OCI-LY1 (cell line): ENCODE results near the gene RERG.

Experiments
- H2AFZ ChIP-seq: fragments of 200-600 bp; sonication (generic), shearing (Covaris generic); 2 replicates; pipeline ENCODE4 v1.6.0; 2014; ENCODE audit warnings: antibody characterized with exemption, mild to moderate bottlenecking, low read length
- H3F3A ChIP-seq: fragments of 200-600 bp; sonication (generic), shearing (Covaris generic); 2 replicates; pipeline ENCODE4 v1.6.0; 2014; ENCODE audit warnings: mild to moderate bottlenecking, antibody characterized with exemption, low read length, moderate library complexity; ENCODE audit not compliant: insufficient read depth
- H3K27ac ChIP-seq: fragments of 200-600 bp; sonication (generic); 2 replicates; pipeline ENCODE4 v1.5.1; 2014; ENCODE audit warnings: low read length, mixed run types, mild to moderate bottlenecking, low read depth; ENCODE audit not compliant: poor library complexity, severe bottlenecking
- H3K27me3 ChIP-seq: fragments of 200-600 bp; sonication (generic); 2 replicates; pipeline ENCODE4 v1.6.0; 2014; ENCODE audit warnings: antibody characterized with exemption, mild to moderate bottlenecking, low read length, moderate library complexity; ENCODE audit not compliant: insufficient read depth
- H3K36me3 ChIP-seq: fragments of 200-600 bp; sonication (generic); 2 replicates; pipeline ENCODE4 v1.6.1; 2014; ENCODE audit warnings: mild to moderate bottlenecking, antibody characterized with exemption, low read length, moderate library complexity, mixed read lengths; ENCODE audit not compliant: insufficient read depth
- H3K4me1 ChIP-seq: fragments of 200-600 bp; sonication (generic); 2 replicates; pipeline ENCODE4 v1.5.1; 2014; ENCODE audit warnings: mild to moderate bottlenecking, low read length, moderate library complexity; ENCODE audit not compliant: insufficient read depth, severe bottlenecking
- H3K4me2 ChIP-seq: fragments of 200-600 bp; sonication (generic), shearing (Covaris generic); 2 replicates; pipeline ENCODE4 v1.6.1; 2014; ENCODE audit warnings: low read length
- H3K4me3 ChIP-seq: fragments of 200-600 bp; sonication (generic); 2 replicates; pipeline ENCODE4 v1.5.1; 2014; ENCODE audit warnings: low read length, low read depth, mild to moderate bottlenecking, mixed read lengths; ENCODE audit not compliant: poor library complexity, severe bottlenecking
- H3K79me2 ChIP-seq: fragments of 200-600 bp; shearing (Covaris generic); 2 replicates; pipeline ENCODE4 v1.6.1; 2016; ENCODE audit warnings: mixed run types, low read length, mixed read lengths; ENCODE audit not compliant: insufficient read depth
- H3K9ac ChIP-seq: fragments of 200-600 bp; sonication (generic), shearing (Covaris generic); 2 replicates; pipeline ENCODE4 v1.6.1; 2014; ENCODE audit warnings: mild to moderate bottlenecking, low read length, mixed read lengths
- H3K9me2 ChIP-seq: fragments of 200-600 bp; sonication (generic), shearing (Covaris generic); 2 replicates; pipeline ENCODE4 v1.6.1; 2014; ENCODE audit warnings: low read depth, mild to moderate bottlenecking, low read length, mixed read lengths
- H3K9me3 ChIP-seq: fragments of 200-600 bp; shearing (Covaris generic); 2 replicates; pipeline ENCODE4 v1.6.1; 2014; ENCODE audit warnings: low read length, mixed read lengths
- H4K20me1 ChIP-seq: fragments of 200-600 bp; sonication (generic), shearing (Covaris generic); 2 replicates; pipeline ENCODE4 v1.6.0; 2016; ENCODE audit warnings: mild to moderate bottlenecking, low read length; ENCODE audit not compliant: insufficient read depth
- EZH2 ChIP-seq: fragments of 200-600 bp; sonication (generic), shearing (Covaris generic); IDR thresholded peaks from 2 replicates; pipeline ENCODE4 v1.8.0; 2017; ENCODE audit warnings: borderline replicate concordance, mixed run types, mild to moderate bottlenecking, antibody characterized with exemption, low read length, moderate library complexity, mixed read lengths
- TF ChIP-seq, protein P1 (sequence below): fragments of 200-600 bp; sonication (generic), shearing (Covaris generic); IDR thresholded peaks from 2 replicates; pipeline ENCODE4 v1.5.1; 2017; ENCODE audit warnings: mild to moderate bottlenecking, antibody characterized with exemption, low read length, moderate library complexity, mixed read lengths

Gene RERG

DNA sequence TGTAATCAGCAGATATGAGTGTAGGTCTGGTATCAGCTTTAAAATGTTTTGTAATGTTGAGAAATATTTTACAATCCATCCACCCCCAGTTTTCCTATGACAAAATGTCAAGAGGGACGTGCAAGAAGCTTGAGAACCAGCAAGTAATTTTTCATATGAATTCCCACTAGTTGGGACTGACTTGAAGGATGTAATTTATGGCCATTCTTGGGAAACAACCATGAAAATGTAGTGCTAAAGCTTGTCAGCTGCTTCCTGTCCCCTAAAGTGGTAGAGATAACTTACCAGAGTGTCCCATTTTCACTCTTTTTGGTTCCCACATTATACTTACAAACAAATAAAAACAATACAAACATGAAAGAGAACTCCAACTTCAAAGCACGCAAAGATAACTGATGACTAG is 63.9 kb downstream of the RERG start:
- Histone ChIP-seq H3K9me2 (no peaks in the 10 kb centered on the region), H2AFZ (no peak overlapping the region), H3K79me2 (no peaks in the 10 kb centered on the region), H4K20me1 (no peaks in the 10 kb centered on the region), H3K4me1 (no peaks in the 10 kb centered on the region), H3F3A (no peaks in the 10 kb centered on the region), H3K27ac (no peak overlapping the region), H3K4me2 (no peak overlapping the region), H3K9ac (no peak overlapping the region), H3K27me3 (no peaks in the 10 kb centered on the region), H3K36me3 (no peaks in the 10 kb centered on the region), H3K4me3 (no peak overlapping the region), H3K9me3 (no peaks in the 10 kb centered on the region)
- TF ChIP-seq, protein P1, sequence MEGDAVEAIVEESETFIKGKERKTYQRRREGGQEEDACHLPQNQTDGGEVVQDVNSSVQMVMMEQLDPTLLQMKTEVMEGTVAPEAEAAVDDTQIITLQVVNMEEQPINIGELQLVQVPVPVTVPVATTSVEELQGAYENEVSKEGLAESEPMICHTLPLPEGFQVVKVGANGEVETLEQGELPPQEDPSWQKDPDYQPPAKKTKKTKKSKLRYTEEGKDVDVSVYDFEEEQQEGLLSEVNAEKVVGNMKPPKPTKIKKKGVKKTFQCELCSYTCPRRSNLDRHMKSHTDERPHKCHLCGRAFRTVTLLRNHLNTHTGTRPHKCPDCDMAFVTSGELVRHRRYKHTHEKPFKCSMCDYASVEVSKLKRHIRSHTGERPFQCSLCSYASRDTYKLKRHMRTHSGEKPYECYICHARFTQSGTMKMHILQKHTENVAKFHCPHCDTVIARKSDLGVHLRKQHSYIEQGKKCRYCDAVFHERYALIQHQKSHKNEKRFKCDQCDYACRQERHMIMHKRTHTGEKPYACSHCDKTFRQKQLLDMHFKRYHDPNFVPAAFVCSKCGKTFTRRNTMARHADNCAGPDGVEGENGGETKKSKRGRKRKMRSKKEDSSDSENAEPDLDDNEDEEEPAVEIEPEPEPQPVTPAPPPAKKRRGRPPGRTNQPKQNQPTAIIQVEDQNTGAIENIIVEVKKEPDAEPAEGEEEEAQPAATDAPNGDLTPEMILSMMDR: no peak
- no peak for TF ChIP-seq EZH2

DNA sequence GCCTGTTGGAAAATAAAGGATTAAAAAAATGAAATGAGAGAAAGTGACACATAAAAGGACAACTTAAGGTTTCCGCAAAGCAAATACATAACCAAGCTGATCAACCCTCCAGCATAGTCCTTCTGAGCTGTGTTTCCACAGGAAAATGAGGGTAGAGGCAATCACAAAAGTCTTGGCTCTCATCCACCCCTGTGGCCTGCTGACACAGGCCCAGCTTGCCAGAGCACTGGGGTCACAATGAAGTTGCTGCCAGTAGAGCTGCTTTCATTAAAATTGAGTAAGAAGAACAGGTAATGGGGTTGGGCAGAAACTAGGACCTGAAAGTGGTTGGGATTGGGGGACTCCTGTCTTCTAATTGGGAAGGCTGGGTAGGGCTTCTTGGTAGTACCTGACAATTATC is 65.9 kb downstream of the RERG start:
- Histone ChIP-seq H3K36me3 (no peaks in the 10 kb centered on the region), H3K27ac (no peak overlapping the region), H3K4me1 (no peaks in the 10 kb centered on the region), H3K4me3 (no peak overlapping the region), H3K27me3 (no peaks in the 10 kb centered on the region), H3K4me2 (no peak overlapping the region), H3K9me2 (no peaks in the 10 kb centered on the region), H2AFZ (no peak overlapping the region), H4K20me1 (no peaks in the 10 kb centered on the region), H3F3A (no peaks in the 10 kb centered on the region), H3K79me2 (no peaks in the 10 kb centered on the region), H3K9me3 (no peaks in the 10 kb centered on the region), H3K9ac (no peak overlapping the region)
- TF ChIP-seq, protein P1: no peak
- TF ChIP-seq EZH2: no peak

DNA sequence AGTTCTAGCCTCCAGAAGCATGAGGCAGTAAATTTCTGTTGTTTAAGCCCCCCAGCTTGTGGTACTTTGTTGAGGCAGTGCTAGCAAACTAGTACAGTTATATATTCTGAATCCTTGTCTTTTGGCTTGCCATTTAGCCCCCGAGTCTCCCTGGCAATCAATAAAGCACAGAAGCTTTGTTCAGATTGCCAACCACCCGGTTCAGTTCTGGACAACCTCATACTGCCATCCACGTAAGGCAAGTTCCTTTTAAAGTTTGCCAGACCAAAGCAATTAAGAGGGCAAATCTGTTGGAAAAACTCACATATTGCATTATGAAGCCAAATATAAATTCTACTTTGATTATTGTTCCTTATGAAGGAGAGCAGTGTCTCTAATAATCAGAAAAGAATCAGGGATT is 67.1 kb downstream of the RERG start:
- Histone ChIP-seq H3K9me3 (no peaks in the 10 kb centered on the region), H3K4me3 (no peak overlapping the region), H2AFZ (no peak overlapping the region), H3K9me2 (no peaks in the 10 kb centered on the region), H3K79me2 (no peaks in the 10 kb centered on the region), H3K4me1 (no peaks in the 10 kb centered on the region), H3K36me3 (no peaks in the 10 kb centered on the region), H4K20me1 (no peaks in the 10 kb centered on the region), H3F3A (no peaks in the 10 kb centered on the region), H3K27me3 (no peaks in the 10 kb centered on the region), H3K9ac (no peak overlapping the region), H3K27ac (no peak overlapping the region), H3K4me2 (no peak overlapping the region)
- no peak for TF ChIP-seq EZH2
- TF ChIP-seq, protein P1: no peak
